ENCODE results near the gene TRIM62.
A peak's percentile ranks its signal among the peaks of the same experiment; 100 is the strongest.

TRIM62 gene

DNA sequence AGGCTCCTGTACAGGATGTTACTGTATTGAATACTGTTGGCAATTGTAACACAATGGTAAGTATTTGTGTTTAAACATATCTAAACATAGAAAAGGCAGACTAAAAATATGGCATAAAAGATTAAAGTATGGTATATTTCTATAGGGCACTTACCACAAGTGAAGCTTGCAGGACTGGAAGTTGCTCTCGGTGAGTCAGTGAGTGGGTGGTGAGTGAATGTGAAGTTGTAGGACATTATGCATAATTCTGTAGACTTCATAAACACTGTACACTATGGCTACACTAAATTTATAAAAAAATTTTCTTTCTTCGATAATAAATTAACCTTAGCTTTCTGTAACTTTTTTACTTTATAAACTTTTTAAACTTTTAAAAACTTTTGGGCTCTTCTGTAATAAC lies 13.7 kb upstream of the TRIM62 start:
- DNase-seq (ENCODE audit: low read depth): peak; percentile 31
- Histone ChIP-seq H3K36me3 (ENCODE audit: control insufficient read depth, insufficient read depth, low read length, severe bottlenecking) (no peaks in the 10 kb centered on the region), H3K4me3 (ENCODE audit: low read length) (no peak overlapping the region), H3K27me3 (replicated peaks; ENCODE audit: control insufficient read depth, insufficient read depth, low read length) (peaks cover 13% of the 10 kb centered on the region), H3K4me1 (ENCODE audit: control insufficient read depth, insufficient read depth, low read length) (peaks cover 3% of the 10 kb centered on the region), H3K9ac (ENCODE audit: low read length) (no peak overlapping the region), H3K9me3 (ENCODE audit: control insufficient read depth, low read length) (no peaks in the 10 kb centered on the region)

DNA sequence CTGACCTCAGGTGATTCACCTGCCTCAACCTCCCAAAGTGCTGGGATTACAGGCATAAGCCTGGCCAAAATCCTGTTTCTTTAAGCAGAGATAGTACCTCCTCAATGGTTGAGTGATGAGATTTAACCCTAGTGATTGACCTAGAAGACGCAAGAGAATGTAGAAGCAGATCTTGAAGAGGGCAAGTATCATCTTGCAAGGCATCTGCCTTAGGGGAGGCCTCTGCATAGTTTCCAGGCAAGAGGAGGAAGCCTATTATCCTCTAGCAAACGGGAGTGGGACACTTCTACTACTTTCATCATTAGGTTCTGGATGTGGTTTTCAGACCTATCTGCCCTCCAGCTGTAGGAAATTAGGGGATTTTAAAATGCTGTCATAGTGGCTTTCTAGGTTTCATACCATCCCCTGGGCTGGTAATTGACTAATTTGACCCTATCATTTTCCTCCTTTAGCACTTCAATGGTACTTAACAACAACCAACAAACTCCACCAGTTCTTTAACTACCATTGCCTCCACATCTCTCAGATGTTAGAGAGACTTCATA lies 10.0 kb upstream of the TRIM62 start:
- H3K9me3 ChIP-seq (ENCODE audit: control insufficient read depth, low read length): no peaks in the 10 kb centered on the region
- no peak overlapping the region for H3K9ac ChIP-seq (ENCODE audit: low read length)
- H3K4me3 ChIP-seq (ENCODE audit: low read length): no peak overlapping the region
- no peak for DNase-seq (ENCODE audit: low read depth)
- peaks cover 11% of the 10 kb centered on the region for H3K4me1 ChIP-seq (ENCODE audit: control insufficient read depth, insufficient read depth, low read length)
- H3K27me3 ChIP-seq (replicated peaks; ENCODE audit: control insufficient read depth, insufficient read depth, low read length): peaks cover 16% of the 10 kb centered on the region
- H3K36me3 ChIP-seq (ENCODE audit: control insufficient read depth, insufficient read depth, low read length, severe bottlenecking): no peaks in the 10 kb centered on the region

DNA sequence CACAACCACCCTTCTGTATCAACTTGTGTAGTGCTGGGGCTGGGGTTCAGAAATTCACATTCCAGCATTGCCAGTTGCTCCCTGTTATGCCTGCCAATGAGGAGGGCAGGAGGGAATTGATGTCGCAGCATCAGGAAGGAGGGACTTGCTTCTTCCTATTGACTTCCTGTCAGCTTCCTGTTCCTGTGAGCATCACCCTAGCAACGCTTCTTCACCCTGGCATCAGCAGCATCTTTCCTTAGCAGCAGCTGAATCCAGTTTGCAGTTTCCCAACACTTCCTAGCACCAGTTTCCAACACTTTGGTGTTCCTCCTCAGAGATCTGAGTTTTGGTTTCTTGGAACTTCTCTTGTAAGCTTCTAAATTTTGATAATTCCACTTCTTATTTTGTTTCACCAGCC lies 8.9 kb upstream of the TRIM62 start:
- H3K27me3 ChIP-seq (replicated peaks; ENCODE audit: control insufficient read depth, insufficient read depth, low read length): peaks cover 20% of the 10 kb centered on the region
- no peak overlapping the region for H3K9ac ChIP-seq (ENCODE audit: low read length)
- no peak overlapping the region for H3K4me3 ChIP-seq (ENCODE audit: low read length)
- H3K4me1 ChIP-seq (ENCODE audit: control insufficient read depth, insufficient read depth, low read length): peaks cover 11% of the 10 kb centered on the region
- DNase-seq (ENCODE audit: low read depth): no peak
- H3K9me3 ChIP-seq (ENCODE audit: control insufficient read depth, low read length): no peaks in the 10 kb centered on the region
- no peaks in the 10 kb centered on the region for H3K36me3 ChIP-seq (ENCODE audit: control insufficient read depth, insufficient read depth, low read length, severe bottlenecking)

DNA sequence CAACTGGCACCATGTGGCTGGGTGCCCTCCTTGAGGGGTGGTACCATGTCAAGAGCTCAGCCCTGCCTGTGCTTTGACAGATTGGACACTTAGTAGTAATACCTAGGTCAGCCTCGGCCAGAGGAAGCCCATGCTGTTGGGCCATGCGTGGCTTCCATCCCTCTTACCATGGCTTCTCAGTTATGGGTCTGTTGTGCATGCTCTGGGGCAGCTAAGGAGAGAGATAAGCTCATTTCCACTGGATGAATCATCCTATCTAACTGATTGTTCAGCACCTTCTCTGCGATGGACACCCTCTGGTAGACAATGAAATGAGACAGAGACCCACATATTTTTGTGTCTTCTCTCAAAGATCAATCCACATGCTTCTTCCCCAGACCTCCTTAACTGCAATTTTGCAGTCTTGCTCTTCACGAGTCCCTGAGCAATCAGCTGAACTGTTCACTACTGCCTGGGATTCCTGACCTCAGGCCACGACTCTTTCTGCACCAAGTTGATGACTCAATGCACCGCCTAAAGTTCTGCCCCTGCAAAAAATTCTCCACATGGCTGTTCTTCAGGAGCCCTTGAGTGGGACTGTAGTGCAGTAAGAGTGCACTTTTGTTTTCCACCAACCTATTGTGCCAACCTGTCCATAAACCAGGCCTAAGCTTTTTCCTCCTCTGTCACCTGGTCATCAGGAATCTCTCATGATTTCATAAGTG lies 6.9 kb upstream of the TRIM62 start:
- Histone ChIP-seq H3K4me3 (ENCODE audit: low read length) (no peak overlapping the region), H3K9ac (ENCODE audit: low read length) (no peak overlapping the region), H3K4me1 (ENCODE audit: control insufficient read depth, insufficient read depth, low read length) (peaks cover 11% of the 10 kb centered on the region), H3K27me3 (replicated peaks; ENCODE audit: control insufficient read depth, insufficient read depth, low read length) (peaks cover 20% of the 10 kb centered on the region), H3K9me3 (ENCODE audit: control insufficient read depth, low read length) (no peaks in the 10 kb centered on the region), H3K36me3 (ENCODE audit: control insufficient read depth, insufficient read depth, low read length, severe bottlenecking) (no peaks in the 10 kb centered on the region)
- peak; percentile 34 for DNase-seq (ENCODE audit: low read depth)

DNA sequence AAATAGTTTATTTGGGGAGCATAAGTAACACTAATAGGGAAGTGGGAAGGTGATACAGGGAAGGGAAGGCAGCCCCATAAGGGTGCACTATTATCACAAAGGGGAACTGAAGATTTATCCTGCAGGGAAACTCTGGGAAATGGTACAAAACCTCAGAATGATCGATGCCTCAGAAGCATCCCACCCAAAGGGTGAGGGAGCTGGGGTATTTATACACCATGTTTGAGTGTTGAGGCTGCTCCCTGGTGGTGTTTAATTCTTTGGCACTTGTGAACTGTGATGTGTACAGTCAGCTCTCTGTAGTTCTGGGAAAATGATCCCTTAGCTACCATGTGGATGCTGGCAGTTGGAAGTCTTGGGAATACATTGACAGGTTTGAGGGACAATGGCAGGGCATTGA lies 5.1 kb upstream of the TRIM62 start:
- H3K9ac ChIP-seq (ENCODE audit: low read length): no peak overlapping the region
- no peaks in the 10 kb centered on the region for H3K36me3 ChIP-seq (ENCODE audit: control insufficient read depth, insufficient read depth, low read length, severe bottlenecking)
- H3K4me1 ChIP-seq (ENCODE audit: control insufficient read depth, insufficient read depth, low read length): peaks cover 11% of the 10 kb centered on the region
- peaks cover 12% of the 10 kb centered on the region for H3K27me3 ChIP-seq (replicated peaks; ENCODE audit: control insufficient read depth, insufficient read depth, low read length)
- H3K4me3 ChIP-seq (ENCODE audit: low read length): no peak overlapping the region
- H3K9me3 ChIP-seq (ENCODE audit: control insufficient read depth, low read length): no peaks in the 10 kb centered on the region
- DNase-seq (ENCODE audit: low read depth): no peak

DNA sequence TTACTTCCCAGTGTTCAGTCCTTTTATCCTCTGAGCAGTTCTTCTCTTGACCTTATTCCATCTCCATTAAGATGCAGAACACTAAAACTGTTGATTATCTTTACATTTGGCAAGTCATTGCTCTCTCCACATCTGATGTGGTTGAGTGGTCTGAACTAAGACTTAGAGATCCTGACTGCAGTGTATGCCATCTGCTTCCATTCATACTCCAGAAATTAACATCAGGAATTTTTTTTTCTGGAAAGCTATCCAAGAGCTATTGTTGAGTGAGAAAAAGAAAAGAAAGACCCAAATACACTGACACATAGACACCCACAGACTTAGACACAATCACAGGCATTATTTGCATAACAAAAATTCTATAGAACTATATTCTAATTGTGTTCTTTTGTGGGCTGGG lies 3.7 kb upstream of the TRIM62 start:
- Histone ChIP-seq H3K27me3 (replicated peaks; ENCODE audit: control insufficient read depth, insufficient read depth, low read length) (peaks cover 7% of the 10 kb centered on the region), H3K4me1 (ENCODE audit: control insufficient read depth, insufficient read depth, low read length) (peaks cover 11% of the 10 kb centered on the region), H3K36me3 (ENCODE audit: control insufficient read depth, insufficient read depth, low read length, severe bottlenecking) (no peaks in the 10 kb centered on the region), H3K9me3 (ENCODE audit: control insufficient read depth, low read length) (no peaks in the 10 kb centered on the region), H3K4me3 (ENCODE audit: low read length) (no peak overlapping the region), H3K9ac (ENCODE audit: low read length) (no peak overlapping the region)
- no peak for DNase-seq (ENCODE audit: low read depth)

DNA sequence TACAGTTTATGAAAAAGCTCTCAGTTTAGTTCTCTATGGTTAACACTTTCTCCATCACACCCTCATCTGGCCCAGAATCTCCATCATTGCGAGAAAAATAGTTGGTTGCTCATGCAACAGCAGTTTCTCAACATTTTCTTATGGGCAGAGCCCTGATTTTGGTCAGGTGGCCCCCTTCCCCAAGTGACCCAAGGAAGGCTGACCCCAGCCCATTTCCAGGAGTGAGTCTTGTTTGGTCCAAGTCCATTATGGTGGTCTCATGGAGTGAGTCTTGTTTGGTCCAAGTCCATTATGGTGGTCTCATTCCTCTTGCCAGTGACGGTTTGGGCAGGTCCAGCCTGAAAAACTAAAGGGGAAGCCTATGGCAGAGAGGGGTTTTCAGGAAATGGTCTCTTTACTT lies 1.5 kb upstream of the TRIM62 start:
- Histone ChIP-seq H3K9me3 (ENCODE audit: control insufficient read depth, low read length) (no peaks in the 10 kb centered on the region), H3K9ac (ENCODE audit: low read length) (no peak overlapping the region), H3K4me3 (ENCODE audit: low read length) (no peak overlapping the region), H3K27me3 (replicated peaks; ENCODE audit: control insufficient read depth, insufficient read depth, low read length) (peaks cover 7% of the 10 kb centered on the region), H3K36me3 (ENCODE audit: control insufficient read depth, insufficient read depth, low read length, severe bottlenecking) (no peaks in the 10 kb centered on the region), H3K4me1 (ENCODE audit: control insufficient read depth, insufficient read depth, low read length) (peaks cover 10% of the 10 kb centered on the region)
- no peak for DNase-seq (ENCODE audit: low read depth)

DNA sequence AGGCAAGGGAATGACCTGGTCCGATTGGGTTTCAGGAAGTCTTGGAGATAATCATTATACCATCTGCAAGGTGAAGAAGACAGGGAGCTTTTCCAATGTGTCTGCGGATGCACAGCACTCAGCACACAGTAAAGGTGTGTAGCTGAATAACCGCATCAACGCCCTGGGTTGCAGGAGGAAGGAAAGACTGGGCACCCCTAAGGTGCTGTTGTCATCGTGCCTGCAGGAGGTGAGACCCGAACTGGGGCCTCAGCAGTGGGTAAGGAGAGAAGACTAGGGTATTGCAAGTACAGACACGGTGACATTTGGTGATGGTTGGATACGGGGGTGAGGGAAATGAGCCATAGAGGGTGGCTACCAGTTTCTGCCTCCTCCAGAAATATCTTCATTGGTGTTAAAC lies 1.1 kb upstream of the TRIM62 start:
- Histone ChIP-seq H3K4me1 (ENCODE audit: control insufficient read depth, insufficient read depth, low read length) (peaks cover 8% of the 10 kb centered on the region), H3K36me3 (ENCODE audit: control insufficient read depth, insufficient read depth, low read length, severe bottlenecking) (no peaks in the 10 kb centered on the region), H3K9me3 (ENCODE audit: control insufficient read depth, low read length) (no peaks in the 10 kb centered on the region), H3K9ac (ENCODE audit: low read length) (no peak overlapping the region), H3K4me3 (ENCODE audit: low read length) (no peak overlapping the region), H3K27me3 (replicated peaks; ENCODE audit: control insufficient read depth, insufficient read depth, low read length) (peaks cover 7% of the 10 kb centered on the region)
- DNase-seq (ENCODE audit: low read depth): no peak

DNA sequence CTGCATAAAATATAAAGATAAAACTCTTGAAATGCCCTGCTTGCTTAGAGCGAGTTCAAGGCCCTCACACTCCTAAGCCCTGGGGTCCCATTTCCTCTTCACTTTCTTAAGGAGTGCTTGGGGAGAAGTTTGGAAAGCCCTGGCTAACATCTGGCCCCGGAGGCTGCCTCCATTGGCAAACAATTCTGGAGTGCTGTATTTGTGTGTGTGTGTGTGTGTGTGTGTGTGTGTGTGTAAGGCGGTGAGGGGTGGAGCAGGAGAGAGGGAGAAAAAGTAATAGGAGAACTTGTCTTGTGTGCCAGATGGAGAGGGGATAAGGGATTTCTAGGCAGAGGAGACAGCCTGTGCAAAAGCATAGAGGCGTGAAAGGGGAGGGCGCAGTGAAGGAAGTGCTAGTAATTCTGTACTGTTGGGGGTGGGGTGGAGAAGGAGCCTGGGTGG lies 578 bp upstream of the TRIM62 start:
- DNase-seq (ENCODE audit: low read depth): peak; percentile 73
- Histone ChIP-seq H3K27me3 (replicated peaks; ENCODE audit: control insufficient read depth, insufficient read depth, low read length) (peaks cover 6% of the 10 kb centered on the region), H3K4me1 (ENCODE audit: control insufficient read depth, insufficient read depth, low read length) (peaks cover 6% of the 10 kb centered on the region), H3K9me3 (ENCODE audit: control insufficient read depth, low read length) (no peaks in the 10 kb centered on the region), H3K9ac (ENCODE audit: low read length) (peak overlapping the region; percentile 40), H3K36me3 (ENCODE audit: control insufficient read depth, insufficient read depth, low read length, severe bottlenecking) (no peaks in the 10 kb centered on the region), H3K4me3 (ENCODE audit: low read length) (peak overlapping the region; percentile 84)

DNA sequence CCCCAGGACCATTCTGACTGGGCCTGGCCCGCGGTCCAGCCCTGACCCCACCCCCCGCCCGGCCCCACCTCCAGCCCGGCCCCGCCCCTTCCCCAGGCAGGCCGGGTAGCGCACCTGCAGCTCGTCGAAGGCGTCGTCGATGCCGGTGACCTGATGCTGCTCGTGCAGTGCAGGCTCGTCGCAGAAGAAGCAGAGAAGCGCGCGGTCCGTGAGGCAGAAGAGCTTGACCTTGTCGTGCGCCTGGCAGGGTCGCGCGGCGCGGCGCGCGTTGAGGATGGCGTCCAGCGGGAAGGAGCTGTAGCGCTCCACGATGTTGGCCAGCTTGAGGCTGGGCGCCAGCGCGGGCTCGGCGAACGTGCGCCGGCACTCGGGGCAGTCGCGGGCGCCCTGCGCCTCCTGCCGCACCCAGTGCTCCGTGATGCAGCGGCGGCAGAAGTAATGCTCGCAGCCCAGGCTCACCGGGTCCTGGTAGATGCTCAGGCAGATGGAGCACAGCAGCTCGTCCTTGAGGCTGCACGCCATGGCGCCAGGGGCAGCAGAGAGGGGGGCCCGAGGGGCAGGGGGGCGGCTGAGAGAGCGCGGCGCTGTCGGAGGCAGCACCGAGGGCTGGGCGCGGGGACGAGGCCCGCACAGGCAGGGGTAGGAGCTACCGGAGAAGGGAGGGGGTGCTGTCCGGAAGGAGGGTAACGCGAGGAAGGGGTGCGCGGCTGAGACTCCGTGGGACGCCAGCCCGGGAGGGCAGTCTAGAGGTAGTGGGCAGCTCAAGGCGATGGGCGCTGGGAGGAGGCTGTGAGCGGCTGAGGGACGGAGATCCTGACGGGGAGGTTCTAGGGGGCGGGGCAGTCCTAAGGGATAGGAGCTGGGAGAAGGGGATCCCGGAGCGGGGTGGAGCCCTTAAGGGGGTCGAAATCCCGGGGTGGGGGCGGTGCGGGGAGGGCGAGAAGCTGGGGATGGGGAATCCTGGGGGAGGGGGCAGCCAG lies 642 bp downstream of the TRIM62 start:
- H3K9ac ChIP-seq (ENCODE audit: low read length): peak overlapping the region; percentile 51
- H3K27me3 ChIP-seq (replicated peaks; ENCODE audit: control insufficient read depth, insufficient read depth, low read length): peaks cover 4% of the 10 kb centered on the region
- no peaks in the 10 kb centered on the region for H3K9me3 ChIP-seq (ENCODE audit: control insufficient read depth, low read length)
- H3K36me3 ChIP-seq (ENCODE audit: control insufficient read depth, insufficient read depth, low read length, severe bottlenecking): no peaks in the 10 kb centered on the region
- peak overlapping the region; percentile 84 for H3K4me3 ChIP-seq (ENCODE audit: low read length)
- DNase-seq (ENCODE audit: low read depth): peak; percentile 73
- peaks cover 13% of the 10 kb centered on the region for H3K4me1 ChIP-seq (ENCODE audit: control insufficient read depth, insufficient read depth, low read length)

DNA sequence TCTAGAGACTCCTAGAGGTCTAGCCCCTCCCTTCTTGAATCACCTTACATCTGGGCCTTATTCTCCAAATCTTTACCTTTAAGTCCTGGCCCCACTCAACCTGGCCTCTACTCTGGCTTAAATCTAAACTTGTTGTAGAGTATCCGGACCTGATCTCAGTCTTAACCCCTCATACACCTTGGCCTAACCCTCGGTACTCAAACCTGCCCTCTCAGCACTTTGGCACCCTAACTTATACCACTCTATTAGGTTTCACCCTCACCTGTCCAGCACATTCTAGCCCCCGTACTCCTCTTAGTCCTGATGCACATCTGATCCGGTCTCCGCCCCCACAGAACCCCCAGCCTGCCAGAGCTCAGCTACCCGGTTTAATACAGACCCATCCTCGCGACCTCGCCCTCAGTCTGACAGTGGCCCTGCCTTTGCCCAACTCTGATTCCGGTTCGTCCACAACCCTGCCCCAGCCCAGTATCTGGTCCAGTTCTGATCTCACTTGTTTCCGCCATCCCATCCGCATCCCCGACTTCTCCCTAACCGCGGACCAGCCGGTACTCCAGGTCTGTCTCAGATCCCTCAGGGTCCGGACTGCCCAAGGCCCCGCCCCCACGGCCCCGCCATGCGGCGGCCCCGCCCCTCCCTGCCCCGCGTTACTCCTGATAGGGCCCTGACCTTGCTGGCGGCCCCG lies 1.5 kb downstream of the TRIM62 start:
- Histone ChIP-seq H3K36me3 (ENCODE audit: control insufficient read depth, insufficient read depth, low read length, severe bottlenecking) (no peaks in the 10 kb centered on the region), H3K4me3 (ENCODE audit: low read length) (peak overlapping the region; percentile 81), H3K4me1 (ENCODE audit: control insufficient read depth, insufficient read depth, low read length) (peaks cover 17% of the 10 kb centered on the region), H3K27me3 (replicated peaks; ENCODE audit: control insufficient read depth, insufficient read depth, low read length) (no peaks in the 10 kb centered on the region), H3K9me3 (ENCODE audit: control insufficient read depth, low read length) (no peaks in the 10 kb centered on the region), H3K9ac (ENCODE audit: low read length) (peak overlapping the region; percentile 61)
- peak; percentile 95 for DNase-seq (ENCODE audit: low read depth)

All from adipocyte (in vitro differentiated cells).